A204.1 (cell line): ENCODE results near the gene CELA2B.
"Not testable (repeated sequence)": the region's sequence is repeated elsewhere in the genome, so short reads cannot be mapped to it uniquely, and the experiment has no call there.

ENCODE experiments used
- FAIRE-seq: peaks from 2 replicates; lab custom pipeline; 2012; peaks lifted over from hg19 to GRCh38; lab: Jason Lieb, UNC

The CELA2B gene

DNA sequence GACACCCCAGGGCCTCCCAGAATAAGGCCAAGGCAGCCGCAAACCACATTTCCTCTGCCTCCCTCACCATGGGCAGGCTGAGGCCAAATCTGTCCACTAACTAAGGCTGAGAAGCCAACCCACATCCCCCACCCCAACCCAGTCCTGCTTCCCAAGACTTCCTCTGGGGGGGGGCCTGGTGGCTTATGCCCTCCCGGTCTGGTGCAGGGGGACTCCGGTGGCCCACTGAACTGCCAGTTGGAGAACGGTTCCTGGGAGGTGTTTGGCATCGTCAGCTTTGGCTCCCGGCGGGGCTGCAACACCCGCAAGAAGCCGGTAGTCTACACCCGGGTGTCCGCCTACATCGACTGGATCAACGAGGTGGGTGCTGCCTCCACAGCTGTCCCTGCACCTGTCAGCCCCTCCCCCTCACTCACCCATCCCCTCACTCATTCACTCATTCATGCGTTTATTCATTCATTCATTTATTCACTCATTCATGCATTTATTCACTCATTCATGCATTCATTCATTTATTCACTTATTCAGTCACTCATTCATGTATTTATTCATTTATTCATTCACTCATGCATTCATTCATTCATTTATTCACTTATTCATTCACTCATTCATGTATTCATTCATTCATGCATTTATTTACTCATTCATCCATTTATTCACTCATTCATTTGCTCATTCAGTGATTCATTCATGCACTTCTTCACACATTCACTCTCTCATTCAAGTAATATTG, 30.3 kb upstream of the CELA2B start:
- no peak for FAIRE-seq

DNA sequence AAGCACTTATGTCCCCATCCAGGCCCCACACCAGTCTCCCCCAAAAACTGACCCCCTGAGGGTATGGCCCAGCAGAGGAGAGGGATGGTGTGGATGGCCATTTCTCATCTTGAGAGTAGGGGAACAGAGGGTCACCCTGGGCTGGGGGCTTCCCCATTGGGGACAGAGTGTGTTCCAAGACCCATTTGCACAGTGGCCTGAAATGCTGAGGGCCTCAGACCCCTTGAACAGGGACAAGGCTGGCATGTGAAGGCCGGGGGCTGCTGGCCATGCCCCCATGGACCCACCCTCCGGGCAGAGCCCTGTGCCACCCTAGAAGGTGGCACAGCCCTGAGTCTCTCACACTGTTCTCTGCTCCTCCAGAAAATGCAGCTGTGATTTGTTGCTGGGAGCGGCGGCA, 29.7 kb upstream of the CELA2B start:
- no peak for FAIRE-seq

DNA sequence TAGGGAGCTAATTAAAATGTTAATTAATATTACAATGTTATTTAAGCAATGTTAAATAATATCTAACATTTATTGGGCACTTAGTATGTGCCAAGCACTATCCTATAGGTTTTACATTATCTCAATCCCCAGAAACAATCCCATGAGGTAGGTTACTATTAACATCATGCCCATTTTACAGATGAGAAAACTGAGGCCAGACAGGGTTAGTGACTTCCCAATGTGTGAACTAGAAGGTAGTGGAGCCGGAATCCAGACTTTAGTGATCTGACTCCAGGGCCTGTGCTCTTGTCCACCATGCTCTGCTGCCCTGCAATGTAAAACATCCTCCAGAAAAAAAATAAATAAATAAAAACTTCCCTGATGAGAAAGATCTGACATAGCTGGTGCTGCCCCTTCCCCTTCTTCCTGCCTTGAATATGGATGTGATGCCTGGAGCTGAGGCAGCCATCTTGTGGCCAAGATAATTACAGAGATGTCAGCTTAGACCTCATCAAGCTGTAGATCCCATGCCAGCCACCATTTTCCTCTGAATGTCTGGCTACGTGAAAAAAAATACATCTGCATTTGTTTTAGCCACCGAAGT, 26.9 kb upstream of the CELA2B start:
- no peak for FAIRE-seq

DNA sequence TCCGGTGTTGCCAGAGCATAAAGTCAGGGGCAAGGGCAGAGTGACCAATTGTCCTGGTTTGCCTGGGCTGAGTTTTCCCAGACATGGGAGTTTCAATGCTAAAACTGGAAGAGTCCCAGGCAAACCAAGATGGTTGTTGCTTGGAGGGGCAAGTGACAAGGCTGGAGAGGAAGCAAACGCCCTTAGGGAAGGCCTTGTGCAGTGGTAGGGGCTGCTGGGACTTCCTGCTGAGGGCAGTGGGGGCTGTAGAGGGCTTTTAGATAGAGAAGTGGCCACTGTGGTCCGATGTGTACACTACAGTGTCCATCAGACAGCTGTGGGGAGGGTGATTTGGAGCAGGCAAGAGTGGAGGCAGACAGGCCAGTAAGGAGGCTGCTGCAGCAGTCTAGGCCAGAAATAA, 26.3 kb upstream of the CELA2B start:
- no peak for FAIRE-seq

DNA sequence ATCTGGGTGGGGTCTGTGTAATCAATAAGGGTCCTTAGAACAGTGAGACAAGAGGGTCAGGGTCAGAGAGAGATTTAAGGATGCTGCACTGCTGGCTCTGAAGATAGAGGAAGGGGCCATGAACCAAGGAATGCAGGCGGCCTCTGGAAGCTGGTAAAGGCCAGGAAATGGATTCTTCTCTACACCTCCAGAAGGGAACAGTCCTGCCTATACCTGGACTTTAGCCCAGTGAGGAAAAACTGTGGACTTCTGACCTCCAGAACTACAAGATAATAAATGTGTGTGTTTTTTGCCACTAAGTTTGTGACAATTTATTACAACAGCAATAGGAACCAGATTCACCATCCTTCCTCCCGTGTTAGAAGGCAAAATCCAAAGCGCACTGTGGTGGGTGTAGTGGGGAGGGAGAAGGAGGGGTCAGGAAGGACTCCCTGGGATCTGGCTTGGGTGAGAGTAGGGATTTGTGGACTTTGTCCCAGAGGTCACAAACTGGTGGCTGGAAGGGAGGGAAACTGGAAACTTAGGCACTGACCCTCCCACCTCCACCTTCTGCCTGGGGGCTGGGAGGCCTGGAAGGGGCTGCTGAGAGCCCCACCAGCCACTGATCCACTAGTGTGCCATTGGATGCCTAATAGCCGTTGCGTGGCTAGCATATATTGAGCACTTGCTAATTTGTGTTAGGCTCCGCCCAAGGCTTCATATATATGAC, 24.7 kb upstream of the CELA2B start:
- no peak for FAIRE-seq

DNA sequence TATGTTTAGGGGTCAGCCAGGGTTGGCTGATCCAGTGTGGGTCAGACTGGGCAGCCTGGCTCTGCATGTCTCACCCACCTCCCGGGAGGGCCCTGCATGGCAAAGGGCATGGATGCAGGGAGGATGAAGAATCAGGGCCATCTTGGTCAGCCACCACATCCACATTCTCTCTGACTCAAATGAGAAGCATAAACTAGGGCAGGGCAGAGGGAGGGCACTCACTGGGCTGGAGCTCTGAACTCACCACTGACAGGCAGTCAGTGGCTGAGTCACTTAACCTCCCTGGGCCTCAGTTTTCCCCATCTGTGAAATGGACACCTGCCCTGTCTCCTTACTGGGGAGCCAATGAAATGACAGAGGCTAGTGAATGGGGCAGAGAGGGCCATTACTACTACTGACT, 23.7 kb upstream of the CELA2B start:
- FAIRE-seq, result no peak

DNA sequence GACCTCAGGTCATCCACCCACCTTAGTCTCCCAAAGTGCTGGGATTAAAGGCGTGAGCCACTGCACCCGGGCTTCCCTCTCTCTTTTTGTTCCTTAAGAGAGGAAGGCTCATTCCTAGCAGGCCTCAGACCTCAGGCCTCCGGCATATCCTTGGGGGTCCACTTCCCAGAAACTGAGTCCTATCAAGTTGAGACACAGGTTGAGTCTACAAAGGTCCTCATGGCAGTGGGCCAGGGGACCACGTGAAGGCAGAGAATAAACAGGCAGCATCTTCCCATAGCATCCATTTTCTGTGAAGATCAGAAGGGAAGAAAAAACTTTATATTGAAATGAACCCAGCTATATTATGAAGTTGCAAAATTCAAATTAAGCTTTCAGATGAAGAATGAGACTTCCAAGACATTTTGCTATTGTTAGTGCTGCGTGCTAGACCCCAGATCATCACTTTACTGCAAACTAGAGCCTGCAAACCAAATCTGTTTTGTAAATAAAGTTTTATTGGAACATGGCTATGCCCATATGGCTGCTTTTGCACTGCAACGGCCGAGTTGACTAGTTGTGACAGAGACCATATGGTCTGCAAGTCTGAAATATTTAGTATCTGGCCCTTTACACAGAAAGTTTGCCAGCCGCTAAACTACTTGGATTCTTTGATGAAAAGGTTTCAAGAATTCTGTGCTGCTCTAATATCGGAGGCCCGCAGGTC, 22.9 kb upstream of the CELA2B start:
- no peak for FAIRE-seq

DNA sequence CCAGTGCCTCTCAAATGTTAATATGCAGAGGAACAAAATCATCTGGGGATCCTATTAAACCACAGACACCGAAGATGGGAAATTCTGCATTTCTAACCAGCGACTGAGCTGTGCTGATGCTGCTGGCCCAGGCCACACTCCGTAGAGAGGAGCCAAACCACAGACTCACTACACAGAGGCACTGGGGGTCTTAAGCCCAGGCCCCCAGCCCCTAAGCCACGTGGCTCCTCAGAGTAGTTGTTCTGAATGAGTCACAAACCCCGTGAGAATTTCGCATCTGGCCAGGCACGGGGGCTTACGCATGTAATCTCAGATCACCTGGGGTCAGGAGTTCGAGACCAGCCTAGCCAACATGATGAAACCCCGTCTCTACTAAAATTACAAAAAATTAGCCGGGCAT, 22.2 kb upstream of the CELA2B start:
- no peak for FAIRE-seq

DNA sequence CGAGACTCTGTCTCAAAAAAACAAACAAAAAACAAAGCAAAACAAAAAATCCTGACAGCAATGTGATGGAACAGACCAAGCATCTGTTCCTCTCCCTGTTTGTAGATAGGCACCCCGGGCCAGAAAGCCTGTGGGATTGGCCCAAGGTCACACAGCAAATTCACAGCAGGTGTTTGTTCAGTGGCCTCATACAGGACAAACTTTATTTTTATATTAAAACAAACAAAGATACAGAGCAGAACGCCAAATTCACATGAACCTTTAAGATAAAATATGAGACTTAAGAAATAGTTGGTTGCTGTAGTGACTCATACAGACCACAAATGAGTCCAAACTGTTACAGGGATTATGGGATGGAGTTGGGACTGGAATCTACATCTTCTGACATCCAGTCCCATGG, 21.6 kb upstream of the CELA2B start:
- FAIRE-seq, result no peak

DNA sequence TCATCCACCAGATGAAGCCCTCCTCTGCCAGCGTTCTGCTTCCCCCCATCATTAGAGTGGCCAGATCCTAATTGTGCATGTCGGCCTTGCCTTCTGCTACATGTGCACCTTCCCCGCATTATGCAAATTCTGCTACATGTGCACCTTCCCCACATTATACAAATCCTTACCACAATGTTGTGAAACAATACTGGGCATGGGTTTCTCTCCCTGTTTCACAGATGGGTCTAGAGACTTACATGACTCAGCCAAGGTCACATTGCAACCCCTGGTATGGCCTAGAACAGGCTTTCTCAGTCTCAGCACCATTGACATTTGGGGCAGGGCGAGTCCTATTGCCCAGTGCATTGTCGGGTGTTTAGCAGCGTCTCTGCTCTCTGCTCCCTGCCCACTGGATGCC, 20.4 kb upstream of the CELA2B start:
- no peak for FAIRE-seq

DNA sequence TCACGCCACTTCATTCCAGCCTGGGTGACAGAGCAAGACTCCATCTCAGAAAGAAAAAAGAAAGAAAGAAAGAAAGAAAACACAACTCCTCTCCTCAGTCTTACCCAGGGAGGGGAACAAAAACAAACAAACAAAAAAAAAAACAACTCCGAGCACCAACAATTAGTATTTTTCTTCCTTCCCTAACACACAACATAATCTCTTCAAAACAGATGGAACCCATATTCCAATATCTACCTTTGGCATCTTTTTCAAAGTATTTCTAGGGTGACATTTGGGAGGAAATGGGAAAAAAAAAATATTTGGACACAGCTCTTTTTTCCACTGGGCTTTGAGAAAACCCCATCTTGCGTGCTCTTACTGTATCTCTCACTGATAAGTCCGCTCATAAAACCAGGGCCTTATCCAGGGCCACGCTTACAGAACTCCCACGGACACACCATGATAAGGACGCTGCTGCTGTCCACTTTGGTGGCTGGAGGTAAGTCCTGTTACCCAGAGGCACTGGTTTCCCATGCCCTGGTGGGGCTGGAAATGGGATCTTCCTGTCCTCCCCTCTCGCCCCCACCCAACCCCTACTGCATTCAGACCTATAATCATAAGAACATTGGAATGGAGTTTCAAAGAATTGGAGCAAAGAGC, 19.5 kb upstream of the CELA2B start, which contains the start of gene CELA2A:
Gene CELA2A (plus strand): TSS at position 420 of the 642 bp plus-strand sequence. CDS start 22 bp downstream, at position 442.
- FAIRE-seq, result no peak

DNA sequence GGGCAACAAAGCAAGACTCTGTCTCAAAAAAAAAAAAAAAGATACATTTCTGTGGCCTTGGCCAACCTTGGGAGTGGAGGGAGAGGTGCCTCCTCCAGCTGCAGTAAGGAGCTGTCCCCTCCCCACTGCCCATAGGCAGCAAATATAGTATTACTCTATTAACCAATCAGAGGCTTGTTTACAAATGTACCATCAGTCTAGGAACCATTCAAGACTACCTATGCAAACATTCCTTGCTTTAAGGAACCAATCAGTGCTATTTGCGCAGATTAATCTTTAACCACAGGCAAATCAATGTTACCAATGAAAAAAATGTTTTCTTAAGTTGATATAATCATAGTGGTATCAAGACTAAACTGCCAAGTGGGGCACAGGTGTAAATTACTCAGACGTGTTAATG, 18.3 kb upstream of the CELA2B start:
- FAIRE-seq, result no peak

DNA sequence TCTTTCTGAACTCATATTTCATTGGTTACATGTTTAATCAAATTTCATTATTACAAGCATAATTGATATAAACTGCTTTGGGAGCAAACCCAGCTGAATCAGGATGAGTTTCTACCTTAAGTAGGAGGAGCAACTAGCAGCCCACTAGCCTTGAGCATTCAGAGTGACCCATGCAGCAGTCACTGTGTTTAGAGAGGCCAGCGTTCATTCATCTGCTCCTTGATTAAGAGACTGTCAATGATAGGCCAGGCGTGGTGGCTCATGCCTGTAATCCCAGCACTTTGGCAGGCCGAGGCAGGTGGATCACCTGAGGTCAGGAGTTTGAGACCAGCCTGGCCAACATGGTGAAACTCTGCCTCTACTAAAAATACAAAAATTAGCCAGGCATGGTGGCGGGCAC, 17.5 kb upstream of the CELA2B start:
- FAIRE-seq, result not testable (repeated sequence)

DNA sequence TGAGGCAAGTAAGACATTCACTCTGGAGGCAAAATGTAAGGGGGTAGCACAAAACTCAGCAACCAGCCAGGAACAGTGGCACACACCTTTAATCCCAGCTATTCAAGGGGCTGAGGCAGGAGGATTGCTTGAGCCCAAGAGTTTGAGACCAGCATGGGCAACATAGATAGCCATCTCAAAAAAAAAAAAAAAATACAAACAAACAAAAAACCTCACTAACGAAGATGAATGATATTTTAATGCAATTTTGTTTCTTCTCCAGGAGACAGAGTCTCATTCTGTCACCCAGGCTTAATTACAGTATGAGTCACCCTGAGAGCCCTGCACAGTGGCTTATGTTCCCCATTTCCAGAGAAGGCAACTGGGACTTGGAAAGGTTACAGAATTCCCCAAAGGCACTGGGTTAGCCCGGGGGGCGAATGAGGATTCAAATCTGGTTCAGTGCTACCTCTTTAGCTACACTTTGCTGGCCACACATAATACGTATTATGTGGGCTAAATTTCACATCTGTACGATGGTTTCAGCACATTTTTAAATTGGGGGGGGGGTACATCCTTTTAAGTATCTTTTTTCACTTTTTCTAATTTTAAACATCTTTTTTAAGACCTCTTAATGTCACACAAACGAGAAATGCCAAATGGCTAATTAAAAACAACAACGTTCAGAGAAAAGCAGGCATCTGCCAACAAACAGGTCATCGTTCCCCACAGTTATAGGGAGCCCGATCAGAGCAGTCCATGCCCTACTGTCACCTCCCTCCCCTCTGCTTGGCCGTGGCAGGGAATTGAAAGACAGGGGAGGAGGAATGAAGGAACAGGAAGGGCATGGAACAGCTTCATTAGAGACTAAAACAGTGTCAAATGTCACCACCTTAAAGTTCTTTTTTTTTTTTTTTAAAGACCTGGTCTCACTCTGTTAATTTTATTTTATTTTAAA, 15.9 kb upstream of the CELA2B start:
- no peak for FAIRE-seq

DNA sequence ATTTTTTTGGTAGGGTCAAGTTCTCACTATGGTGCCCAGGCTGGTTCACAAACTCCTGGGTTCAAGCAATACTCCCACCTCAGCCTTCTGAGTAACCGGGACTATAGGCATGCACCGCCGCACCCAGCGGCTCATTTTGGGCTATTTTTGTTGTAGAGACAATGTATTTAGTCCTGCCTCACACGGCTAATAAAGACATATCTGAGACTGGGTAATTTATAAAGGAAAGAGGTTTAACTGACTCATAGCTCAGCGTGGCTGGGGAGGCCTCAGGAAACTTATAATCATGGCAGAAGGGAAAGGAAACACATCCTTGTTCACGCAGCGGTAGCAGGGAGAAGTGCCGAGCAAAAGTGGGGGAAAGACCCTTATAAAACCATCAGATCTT, 15.2 kb upstream of the CELA2B start:
- FAIRE-seq, result no peak

DNA sequence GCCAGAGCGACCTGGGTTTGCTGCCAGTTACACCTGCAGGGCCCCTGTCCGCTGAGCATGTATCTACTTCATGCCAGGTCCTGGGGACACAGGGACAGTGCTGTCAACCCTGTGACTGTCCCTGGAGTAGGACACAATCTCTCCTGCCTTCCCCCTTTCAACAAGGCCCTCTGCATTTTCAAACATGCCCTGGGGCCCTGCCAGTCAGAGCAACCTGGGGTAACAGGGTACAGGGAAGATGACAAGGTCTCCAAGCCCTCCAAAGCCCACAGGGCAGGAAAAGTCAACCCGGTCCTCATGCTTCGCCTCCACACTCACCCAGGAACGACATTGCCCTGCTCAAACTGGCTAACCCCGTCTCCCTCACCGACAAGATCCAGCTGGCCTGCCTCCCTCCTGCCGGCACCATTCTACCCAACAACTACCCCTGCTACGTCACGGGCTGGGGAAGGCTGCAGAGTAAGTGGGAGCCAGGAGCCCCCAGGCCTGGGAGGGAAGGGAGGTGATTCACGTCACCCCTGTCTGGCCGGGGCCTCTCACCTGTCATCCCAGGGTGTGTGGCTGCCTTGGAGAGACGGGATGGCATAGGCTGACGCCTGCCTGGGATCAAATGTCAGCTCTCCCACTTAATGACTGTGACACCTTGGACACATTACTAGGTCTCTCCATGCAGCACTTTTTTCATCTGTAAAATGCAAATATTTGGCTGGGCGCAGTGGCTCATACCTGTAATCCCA, 12.7 kb upstream of the CELA2B start:
- not testable (repeated sequence) for FAIRE-seq

DNA sequence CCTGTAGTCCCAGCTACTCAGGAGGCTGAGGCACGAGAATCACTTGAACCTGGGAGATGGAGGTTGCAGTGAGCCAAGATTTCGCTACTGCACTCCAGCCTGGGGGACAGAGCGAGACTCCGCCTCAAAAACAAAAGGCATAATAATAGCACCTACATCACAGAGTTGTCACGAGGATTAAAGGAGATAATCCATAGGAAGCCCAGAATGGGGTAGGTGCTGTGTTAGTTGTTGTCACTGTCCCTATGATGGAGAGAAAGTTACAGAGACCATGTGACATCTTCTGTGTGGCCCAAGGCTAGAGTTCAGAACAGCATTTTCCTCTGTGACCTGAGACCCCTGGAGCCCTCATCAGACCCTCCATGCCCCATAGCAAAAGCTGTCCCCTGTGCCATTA, 12.0 kb upstream of the CELA2B start:
- not testable (repeated sequence) for FAIRE-seq

DNA sequence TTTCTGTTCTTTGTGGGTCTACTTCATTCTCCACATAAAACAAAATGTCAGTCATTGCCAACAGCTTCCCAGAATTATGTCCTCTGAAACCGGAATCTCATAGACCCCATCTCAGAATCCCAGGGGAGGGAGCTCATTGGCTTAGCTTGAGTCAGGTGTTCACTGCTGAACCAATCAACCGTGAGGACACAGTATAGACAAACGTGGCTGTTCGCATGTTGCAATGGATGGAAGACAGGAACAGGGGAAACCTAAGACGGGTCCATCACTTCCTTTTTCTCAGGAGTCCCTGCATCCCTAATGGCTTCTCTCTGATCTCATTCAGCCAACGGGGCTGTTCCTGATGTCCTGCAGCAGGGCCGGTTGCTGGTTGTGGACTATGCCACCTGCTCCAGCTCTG, 10.2 kb upstream of the CELA2B start:
- no peak for FAIRE-seq

DNA sequence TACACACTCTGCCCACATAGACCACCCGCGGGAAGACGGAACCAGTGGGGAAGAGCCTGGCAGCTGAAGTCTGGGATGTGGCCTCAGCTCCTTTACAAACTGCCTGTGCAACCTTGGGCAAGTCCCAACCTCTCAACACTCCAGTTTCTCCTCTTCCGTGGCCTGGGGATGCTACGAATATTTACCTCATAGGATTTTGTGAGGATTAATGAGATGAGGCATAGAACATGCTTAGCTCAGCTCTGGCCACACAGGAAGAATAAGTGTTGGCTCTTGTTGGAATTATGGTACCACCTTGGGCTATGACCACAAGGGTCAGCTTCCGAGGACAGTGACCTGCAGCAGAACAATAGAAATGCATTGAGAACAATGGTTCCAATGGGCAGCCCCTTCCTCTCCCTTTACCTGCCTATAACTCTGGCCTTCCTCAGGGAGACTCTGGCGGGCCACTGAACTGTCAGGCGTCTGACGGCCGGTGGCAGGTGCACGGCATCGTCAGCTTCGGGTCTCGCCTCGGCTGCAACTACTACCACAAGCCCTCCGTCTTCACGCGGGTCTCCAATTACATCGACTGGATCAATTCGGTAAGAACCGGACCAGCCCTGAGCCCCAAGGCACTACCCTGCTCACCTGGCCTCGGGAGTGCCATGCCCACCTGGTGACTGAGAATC, 8.8 kb upstream of the CELA2B start:
- FAIRE-seq, result not testable (repeated sequence)

DNA sequence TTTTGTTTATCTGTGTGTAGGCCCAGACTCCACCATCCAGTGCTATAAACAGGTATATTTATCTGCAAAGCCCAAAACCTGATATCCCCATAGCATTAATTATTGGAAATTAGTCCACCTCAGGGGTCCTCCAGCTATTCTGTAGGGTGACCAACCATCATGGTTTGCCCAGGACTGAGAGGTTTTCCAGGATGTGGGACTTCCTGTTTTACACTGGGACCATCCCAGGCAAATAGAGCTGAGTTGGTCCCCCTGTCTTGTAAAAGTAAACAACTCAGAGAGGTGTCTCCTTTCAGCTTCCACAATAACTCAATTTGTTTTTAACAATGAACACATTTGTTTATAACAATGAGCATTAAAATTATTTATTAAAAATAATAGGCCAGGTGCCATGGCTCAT, 7.8 kb upstream of the CELA2B start:
- FAIRE-seq, result no peak
